ENCODE results near the gene ATP5MK. TPM values are rescaled to one million over a fixed set of nuclear protein-coding genes. Genes with fewer than 3 reads are reported as not detected.
"Not testable (repeated sequence)": the region's sequence is repeated elsewhere in the genome, so short reads cannot be mapped to it uniquely, and the experiment has no call there.

ATP5MK gene
- total RNA-seq, 1 donor from 2014 or later, result 480 TPM

DNA sequence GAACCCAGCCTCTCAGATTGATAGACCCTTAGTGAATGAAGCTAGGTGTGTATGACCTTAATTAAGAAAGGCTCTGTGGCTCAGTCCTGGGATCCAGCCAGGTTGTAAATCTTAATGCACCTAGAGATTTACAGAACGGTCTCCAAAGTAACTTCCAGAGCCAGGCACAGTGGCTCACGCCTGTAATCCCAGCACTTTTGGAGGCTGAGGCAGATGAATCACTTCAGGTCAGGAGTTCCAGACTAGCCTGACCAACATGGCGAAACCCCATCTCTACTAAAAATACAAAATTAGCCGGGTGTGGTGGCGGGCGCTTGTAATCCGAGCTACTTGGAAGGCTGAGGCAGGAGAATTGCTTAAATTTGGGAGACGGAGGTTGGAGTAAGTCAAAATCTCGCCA, 31.6 kb upstream of the ATP5MK start:
- H3K4me1 Mint-ChIP-seq (ENCODE audit: low read depth), result peaks cover 53% of the 10 kb centered on the region
- intact Hi-C loops (cut with micrococcal nuclease), result no loop called here
- no peaks in the 10 kb centered on the region for H3K9me3 Mint-ChIP-seq
- H3K27ac Mint-ChIP-seq, result no peak overlapping the region
- peaks cover 70% of the 10 kb centered on the region for H3K36me3 Mint-ChIP-seq (ENCODE audit: low read depth)
- no peak for DNase-seq (ENCODE audit: low spot score)
- no peak overlapping the region for H3K4me3 Mint-ChIP-seq
- no peaks in the 10 kb centered on the region for H3K27me3 Mint-ChIP-seq (ENCODE audit: insufficient read depth)

DNA sequence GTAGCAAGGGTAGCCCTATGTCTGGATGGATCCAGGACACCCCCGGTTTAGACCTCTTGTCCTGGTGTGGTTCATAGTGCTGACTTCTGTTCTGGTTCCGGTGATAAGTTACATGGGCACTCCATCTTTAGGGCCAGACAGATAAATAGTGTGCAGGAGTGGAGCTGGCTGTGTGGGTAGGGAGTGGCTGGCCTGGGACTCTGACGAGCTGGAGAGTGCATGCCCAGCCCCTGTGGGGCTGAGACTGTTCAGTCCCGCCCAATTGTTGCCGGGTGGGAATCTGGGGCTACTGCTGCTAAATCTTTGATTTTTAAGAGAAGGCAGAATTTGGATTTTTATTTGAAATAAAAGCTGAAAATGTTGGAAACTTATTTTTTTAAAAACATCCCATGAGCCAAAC, 27.5 kb upstream of the ATP5MK start:
- DNase-seq (ENCODE audit: low spot score), result no peak
- H3K9me3 Mint-ChIP-seq, result no peaks in the 10 kb centered on the region
- no peak overlapping the region for H3K27ac Mint-ChIP-seq
- peaks cover 19% of the 10 kb centered on the region for H3K4me1 Mint-ChIP-seq (ENCODE audit: low read depth)
- no peak overlapping the region for H3K4me3 Mint-ChIP-seq
- intact Hi-C loops (cut with micrococcal nuclease), result no loop called here
- H3K27me3 Mint-ChIP-seq (ENCODE audit: insufficient read depth), result no peaks in the 10 kb centered on the region
- H3K36me3 Mint-ChIP-seq (ENCODE audit: low read depth), result peaks cover 65% of the 10 kb centered on the region

DNA sequence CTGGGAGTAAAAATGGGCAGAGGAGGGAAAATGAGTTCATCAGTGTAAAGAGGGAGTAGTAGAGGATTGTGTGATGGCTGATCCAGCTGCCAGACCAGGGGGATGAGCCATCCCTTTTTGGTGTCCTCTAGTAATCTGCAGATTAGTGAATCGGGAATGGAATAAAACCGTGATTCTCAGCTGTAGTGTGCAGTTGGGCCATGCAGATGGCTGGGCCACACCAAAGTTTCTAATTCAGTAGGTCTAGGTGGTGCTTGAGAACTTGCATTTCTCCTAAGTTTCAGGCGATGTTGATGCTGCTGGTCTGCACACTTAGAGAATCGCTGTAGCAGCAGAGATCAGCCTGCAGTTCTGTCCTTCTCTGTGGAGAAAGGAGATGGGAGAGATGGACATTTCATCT, 22.8 kb upstream of the ATP5MK start:
- DNase-seq (ENCODE audit: low spot score), result no peak
- Mint-ChIP-seq H3K27me3 (ENCODE audit: insufficient read depth) (no peaks in the 10 kb centered on the region), H3K4me3 (no peak overlapping the region), H3K36me3 (ENCODE audit: low read depth) (peaks cover 69% of the 10 kb centered on the region), H3K4me1 (ENCODE audit: low read depth) (peaks cover 10% of the 10 kb centered on the region), H3K27ac (no peak overlapping the region), H3K9me3 (no peaks in the 10 kb centered on the region)
- intact Hi-C loops (cut with micrococcal nuclease), result loop anchor here (10.0 kb wide), 1 partner anchor 146 kb away; no protein-coding TSS in a partner anchor

DNA sequence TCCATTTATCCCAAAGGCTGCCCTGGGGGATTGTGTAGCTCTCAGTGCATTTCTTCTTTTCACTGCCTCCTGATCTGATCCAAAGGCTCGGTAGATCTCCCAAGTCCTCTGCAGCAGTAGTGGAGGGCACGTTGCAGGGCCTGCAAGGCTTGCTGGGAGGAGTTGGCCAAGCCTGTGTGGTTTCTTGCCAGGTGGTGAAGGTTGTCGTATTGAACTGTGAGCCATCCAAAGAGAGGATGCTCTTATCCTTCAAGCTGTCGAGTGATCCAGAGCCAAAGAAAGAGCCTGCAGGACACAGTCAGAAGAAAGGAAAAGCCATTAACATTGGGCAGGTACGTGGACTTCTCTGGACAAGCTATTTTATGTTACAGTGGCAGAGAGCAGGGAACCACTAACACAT, 21.3 kb upstream of the ATP5MK start:
- Mint-ChIP-seq H3K36me3 (ENCODE audit: low read depth) (peaks cover 68% of the 10 kb centered on the region), H3K27ac (no peak overlapping the region), H3K4me3 (no peak overlapping the region), H3K4me1 (ENCODE audit: low read depth) (peaks cover 10% of the 10 kb centered on the region), H3K27me3 (ENCODE audit: insufficient read depth) (no peaks in the 10 kb centered on the region), H3K9me3 (no peaks in the 10 kb centered on the region)
- intact Hi-C loops (cut with micrococcal nuclease), result loop anchor here (1.0 to 10.0 kb wide), 2 partner anchors 68 to 147 kb away; no protein-coding TSS in a partner anchor
- DNase-seq (ENCODE audit: low spot score), result no peak

DNA sequence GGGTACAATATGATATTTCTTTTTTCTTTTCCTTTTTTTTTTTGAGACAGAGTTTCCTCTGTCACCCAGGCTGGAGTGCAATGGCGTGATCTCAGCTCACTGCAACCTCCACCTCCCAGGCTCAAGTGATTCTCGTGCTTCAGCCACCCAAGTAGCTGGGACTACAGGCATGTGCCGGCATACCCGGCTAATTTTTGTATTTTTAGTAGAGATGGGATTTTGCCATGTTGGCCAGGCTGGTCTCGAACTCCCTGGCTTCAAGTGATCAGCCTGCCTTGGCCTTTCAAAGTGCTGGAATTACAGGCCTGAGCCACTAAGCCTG, 20.8 kb upstream of the ATP5MK start:
- H3K9me3 Mint-ChIP-seq; H3K27me3 Mint-ChIP-seq (ENCODE audit: insufficient read depth); H3K27ac Mint-ChIP-seq; H3K4me1 Mint-ChIP-seq (ENCODE audit: low read depth); DNase-seq (ENCODE audit: low spot score); H3K4me3 Mint-ChIP-seq: not testable (repeated sequence)
- peaks cover 67% of the 10 kb centered on the region for H3K36me3 Mint-ChIP-seq (ENCODE audit: low read depth)
- intact Hi-C loops (cut with micrococcal nuclease), result loop anchor here (1.0 to 10.0 kb wide), 2 partner anchors 68 to 148 kb away; no protein-coding TSS in a partner anchor

DNA sequence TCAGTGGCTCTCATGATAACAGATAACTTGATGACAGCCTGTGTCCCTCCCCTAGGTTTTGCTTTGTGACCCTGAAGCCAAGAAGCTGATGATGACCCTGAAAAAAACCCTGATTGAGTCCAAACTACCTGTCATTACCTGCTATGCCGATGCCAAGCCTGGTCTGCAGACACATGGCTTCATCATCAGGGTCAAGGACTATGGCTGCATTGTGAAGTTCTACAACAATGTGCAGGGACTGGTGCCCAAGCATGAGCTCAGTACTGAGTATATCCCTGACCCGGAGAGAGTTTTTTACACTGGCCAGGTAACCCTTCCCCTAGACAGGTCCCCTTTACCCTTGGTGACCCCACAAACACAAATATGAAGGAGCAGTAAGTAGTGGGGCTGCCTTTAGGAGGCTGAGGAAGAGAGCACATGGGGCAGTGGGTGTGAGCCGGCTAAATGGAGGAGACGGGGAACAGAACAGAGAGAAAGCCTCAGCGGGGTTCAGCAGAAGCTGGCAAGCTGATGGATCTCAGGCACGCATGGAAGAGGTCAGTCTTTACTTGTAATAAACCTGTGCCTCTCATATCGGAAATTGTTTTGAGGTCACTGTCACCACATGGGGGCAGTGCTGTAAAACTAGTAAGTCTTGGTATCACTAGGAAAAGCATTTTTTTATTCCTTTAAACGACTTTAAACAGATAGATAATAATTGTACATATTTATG, 20.3 kb upstream of the ATP5MK start:
- intact Hi-C loops (cut with micrococcal nuclease), result loop anchor here (1.0 to 10.0 kb wide), 2 partner anchors 69 to 148 kb away; no protein-coding TSS in a partner anchor
- Mint-ChIP-seq H3K27ac (no peak overlapping the region), H3K27me3 (ENCODE audit: insufficient read depth) (no peaks in the 10 kb centered on the region), H3K9me3 (no peaks in the 10 kb centered on the region), H3K4me3 (no peak overlapping the region), H3K36me3 (ENCODE audit: low read depth) (peaks cover 66% of the 10 kb centered on the region), H3K4me1 (ENCODE audit: low read depth) (peaks cover 10% of the 10 kb centered on the region)
- peak; percentile 39 for DNase-seq (ENCODE audit: low spot score)

DNA sequence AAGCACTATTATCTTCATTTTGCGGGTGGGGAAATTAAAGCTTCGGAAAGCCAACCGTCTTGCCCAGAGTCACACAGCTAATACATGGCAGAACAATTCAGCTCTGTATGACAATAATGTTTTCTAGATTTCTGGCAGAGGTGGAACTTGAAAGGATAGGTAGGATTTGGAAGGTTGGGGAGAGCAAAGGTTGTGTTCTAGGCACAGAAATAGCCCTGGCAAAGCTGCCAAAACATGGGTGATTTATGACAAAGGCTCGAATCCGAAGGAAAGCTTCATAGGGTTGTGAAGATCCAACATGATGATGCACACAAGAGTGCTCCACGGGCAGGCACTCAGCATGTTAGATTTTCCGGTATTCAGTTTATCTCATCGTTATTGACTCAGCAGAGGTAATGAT, 19.3 kb upstream of the ATP5MK start:
- H3K27me3 Mint-ChIP-seq (ENCODE audit: insufficient read depth), result no peaks in the 10 kb centered on the region
- H3K4me1 Mint-ChIP-seq (ENCODE audit: low read depth), result peaks cover 10% of the 10 kb centered on the region
- no peak for DNase-seq (ENCODE audit: low spot score)
- intact Hi-C loops (cut with micrococcal nuclease), result loop anchor here (10.0 kb wide), 1 partner anchor 149 kb away; no protein-coding TSS in a partner anchor
- H3K27ac Mint-ChIP-seq, result no peak overlapping the region
- peaks cover 63% of the 10 kb centered on the region for H3K36me3 Mint-ChIP-seq (ENCODE audit: low read depth)
- no peak overlapping the region for H3K4me3 Mint-ChIP-seq
- H3K9me3 Mint-ChIP-seq, result no peaks in the 10 kb centered on the region

DNA sequence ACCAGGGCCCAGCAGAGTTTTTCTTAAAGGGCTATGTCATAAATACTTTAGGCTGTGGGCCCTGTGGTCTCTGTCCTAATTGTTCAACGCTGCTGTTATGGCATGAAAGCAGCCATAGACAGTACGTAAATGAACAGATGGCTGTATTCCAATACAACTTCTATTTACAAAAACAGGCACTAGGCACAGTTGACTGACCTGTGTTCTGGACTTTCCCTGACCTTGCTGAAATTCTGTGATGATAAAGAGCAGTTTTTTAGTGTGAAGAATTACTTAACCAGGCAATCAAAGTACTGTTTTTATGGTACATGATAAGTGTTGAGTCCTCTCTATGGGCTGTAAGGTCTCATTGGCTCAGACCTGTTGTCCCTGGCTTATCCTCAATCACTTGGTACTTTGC, 17.3 kb upstream of the ATP5MK start:
- no peak overlapping the region for H3K27ac Mint-ChIP-seq
- no peak for DNase-seq (ENCODE audit: low spot score)
- H3K4me3 Mint-ChIP-seq, result no peak overlapping the region
- H3K27me3 Mint-ChIP-seq (ENCODE audit: insufficient read depth), result no peaks in the 10 kb centered on the region
- H3K4me1 Mint-ChIP-seq (ENCODE audit: low read depth), result peaks cover 10% of the 10 kb centered on the region
- intact Hi-C loops (cut with micrococcal nuclease), result loop anchor here (10.0 kb wide), 1 partner anchor 151 kb away; no protein-coding TSS in a partner anchor
- no peaks in the 10 kb centered on the region for H3K9me3 Mint-ChIP-seq
- peaks cover 69% of the 10 kb centered on the region for H3K36me3 Mint-ChIP-seq (ENCODE audit: low read depth)

DNA sequence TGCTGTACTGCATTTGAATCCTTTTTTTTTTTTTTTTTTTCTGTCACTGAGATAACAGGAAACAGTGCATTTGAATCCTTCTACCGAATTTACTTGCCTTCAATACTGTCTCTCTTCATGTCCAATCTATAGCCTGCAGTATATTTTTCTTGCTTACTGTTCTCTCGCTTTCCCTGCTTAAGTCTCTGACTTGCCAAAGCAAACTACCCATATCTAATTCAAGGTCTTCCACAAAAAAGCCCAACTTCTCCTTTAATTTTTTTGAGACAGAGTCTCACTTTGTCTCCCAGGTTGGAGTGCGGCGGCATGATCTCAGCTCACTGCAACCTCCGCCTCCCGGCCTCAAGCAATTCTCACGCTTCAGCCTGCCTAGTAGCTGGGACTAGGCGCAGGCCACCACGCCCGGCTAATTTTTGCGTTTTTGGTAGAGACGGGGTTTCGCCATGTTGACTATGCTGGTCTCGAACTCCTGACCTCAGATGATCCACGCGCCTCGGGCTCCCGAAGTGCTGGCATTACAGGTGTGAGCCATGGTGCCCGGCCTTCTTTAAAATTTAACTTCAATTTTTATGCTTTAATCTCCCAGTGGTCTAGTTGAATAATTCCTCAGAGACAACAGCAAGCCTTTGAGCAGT, 1.0 kb upstream of the ATP5MK start:
- intact Hi-C loops (cut with micrococcal nuclease), result no loop called here

DNA sequence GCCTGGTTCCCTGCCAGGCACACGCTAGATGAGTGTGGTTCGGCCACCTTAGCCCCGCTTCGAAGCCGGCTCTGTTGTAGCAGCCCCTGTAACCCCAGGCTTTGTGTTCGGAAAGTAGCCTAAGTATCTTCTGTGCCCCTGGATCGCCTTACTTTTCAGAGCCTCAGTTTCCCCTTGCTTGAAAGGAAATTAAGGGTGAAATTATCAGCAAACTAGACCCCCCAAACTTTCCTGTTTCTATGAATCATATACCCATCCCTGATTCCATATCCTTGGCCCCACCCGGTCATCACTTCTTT, 463 bp upstream of the ATP5MK start:
- Mint-ChIP-seq H3K4me1 (ENCODE audit: low read depth) (peaks cover 58% of the 10 kb centered on the region), H3K27ac (peak overlapping the region; percentile 96), H3K27me3 (ENCODE audit: insufficient read depth) (no peaks in the 10 kb centered on the region), H3K9me3 (no peaks in the 10 kb centered on the region), H3K4me3 (peak overlapping the region; percentile 99), H3K36me3 (ENCODE audit: low read depth) (peaks cover 62% of the 10 kb centered on the region)
- no peak for DNase-seq (ENCODE audit: low spot score)
- intact Hi-C loops (cut with micrococcal nuclease), result loop anchor here (1.0 kb wide), 4 partner anchors 28 to 894 kb away; partner anchors contain the start of genes ACTR1A, PCGF6 and WBP1L

More for the DNA sequence above, 1.0 kb upstream of the ATP5MK start:
- Mint-ChIP-seq H3K27ac (peak overlapping the region; percentile 96), H3K4me1 (ENCODE audit: low read depth) (peaks cover 58% of the 10 kb centered on the region), H3K4me3 (peak overlapping the region; percentile 99), H3K9me3 (no peaks in the 10 kb centered on the region), H3K27me3 (ENCODE audit: insufficient read depth) (no peaks in the 10 kb centered on the region), H3K36me3 (ENCODE audit: low read depth) (peaks cover 61% of the 10 kb centered on the region)
- no peak for DNase-seq (ENCODE audit: low spot score)

DNA sequence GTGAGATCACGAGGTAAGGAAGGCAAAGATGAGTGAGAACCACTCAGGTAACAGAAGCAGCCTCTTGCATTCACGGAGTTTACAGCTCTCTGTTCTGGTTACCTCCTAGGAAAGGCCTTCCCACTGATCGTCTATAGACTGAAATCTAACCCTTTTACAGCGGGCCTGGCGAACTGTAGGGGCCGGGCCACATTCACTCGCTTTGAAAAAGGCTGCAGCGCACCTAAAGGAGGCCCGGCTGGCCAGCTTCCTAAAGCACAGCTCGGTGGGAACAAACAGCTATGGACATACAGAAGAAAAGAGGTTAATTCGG, 565 bp downstream of the ATP5MK start:
- no peak for DNase-seq (ENCODE audit: low spot score)
- H3K27ac Mint-ChIP-seq, result peak overlapping the region; percentile 96
- H3K4me3 Mint-ChIP-seq, result peak overlapping the region; percentile 99
- H3K4me1 Mint-ChIP-seq (ENCODE audit: low read depth), result peaks cover 62% of the 10 kb centered on the region
- H3K27me3 Mint-ChIP-seq (ENCODE audit: insufficient read depth), result no peaks in the 10 kb centered on the region
- peaks cover 62% of the 10 kb centered on the region for H3K36me3 Mint-ChIP-seq (ENCODE audit: low read depth)
- no peaks in the 10 kb centered on the region for H3K9me3 Mint-ChIP-seq
- intact Hi-C loops (cut with micrococcal nuclease), result loop anchor here (1.0 kb wide), 4 partner anchors 27 to 893 kb away; partner anchors contain the start of genes ACTR1A, PCGF6 and WBP1L

DNA sequence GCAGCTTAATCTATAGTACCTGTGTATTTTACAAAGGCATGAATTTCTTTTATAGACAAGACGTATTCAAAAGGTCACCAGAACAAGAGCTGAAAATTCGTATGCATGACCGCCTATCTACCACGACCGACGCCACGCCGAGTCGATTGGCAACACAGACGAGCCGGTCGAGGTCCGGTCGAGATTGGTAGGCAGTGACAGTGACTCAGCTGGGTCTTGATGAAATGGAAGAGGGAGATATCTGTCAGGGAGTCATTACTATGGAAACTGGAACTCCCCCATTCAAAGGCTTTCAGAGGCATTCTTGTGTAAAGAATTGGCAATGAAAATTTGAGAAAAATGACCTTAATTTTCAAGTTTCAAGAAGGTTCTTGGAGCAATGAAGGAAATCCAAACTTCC, 2.1 kb downstream of the ATP5MK start:
- Mint-ChIP-seq H3K4me3 (peak overlapping the region; percentile 75), H3K36me3 (ENCODE audit: low read depth) (peaks cover 52% of the 10 kb centered on the region), H3K27me3 (ENCODE audit: insufficient read depth) (no peaks in the 10 kb centered on the region), H3K4me1 (ENCODE audit: low read depth) (peaks cover 54% of the 10 kb centered on the region), H3K9me3 (no peaks in the 10 kb centered on the region), H3K27ac (peak overlapping the region; percentile 71)
- intact Hi-C loops (cut with micrococcal nuclease), result no loop called here
- DNase-seq (ENCODE audit: low spot score), result no peak

DNA sequence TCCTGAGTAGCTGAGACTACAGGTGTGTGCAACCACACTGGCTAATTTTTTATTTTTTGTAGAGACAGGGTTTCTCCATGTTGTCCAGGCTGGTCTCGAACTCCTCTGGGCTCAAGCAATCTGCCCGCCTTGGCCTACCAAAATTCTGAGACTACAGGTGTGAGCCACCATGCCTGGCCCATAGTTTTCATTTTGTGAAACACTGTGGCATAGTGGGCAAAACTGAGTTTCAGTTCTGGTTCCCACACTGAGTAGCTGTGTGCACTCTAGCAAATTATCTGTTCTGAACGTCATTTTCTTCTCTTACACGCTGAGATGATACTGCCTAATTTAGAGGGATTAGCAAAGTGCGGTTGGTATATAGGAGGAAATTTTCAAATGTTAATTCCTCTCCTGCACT, 13.5 kb downstream of the ATP5MK start:
- no peaks in the 10 kb centered on the region for H3K9me3 Mint-ChIP-seq

More for the DNA sequence above, 13.5 kb downstream of the ATP5MK start:
- intact Hi-C loops (cut with micrococcal nuclease), result no loop called here
- DNase-seq (ENCODE audit: low spot score), result no peak
- H3K4me1 Mint-ChIP-seq (ENCODE audit: low read depth), result no peaks in the 10 kb centered on the region
- H3K36me3 Mint-ChIP-seq (ENCODE audit: low read depth), result peaks cover 35% of the 10 kb centered on the region
- no peak overlapping the region for H3K4me3 Mint-ChIP-seq
- no peak overlapping the region for H3K27ac Mint-ChIP-seq
- H3K27me3 Mint-ChIP-seq (ENCODE audit: insufficient read depth), result no peaks in the 10 kb centered on the region
